NCI-H2227 (cell line): ENCODE results near the gene METTL23.
A peak's percentile ranks its signal among the peaks of the same experiment; 100 is the strongest.
"Not testable (repeated sequence)": the region's sequence is repeated elsewhere in the genome, so short reads cannot be mapped to it uniquely, and the experiment has no call there.

Experiments
- DNase-seq: peaks from one replicate; lab custom pipeline; 2025; ENCODE audit not compliant: unreplicated experiment; lab: John Stamatoyannopoulos, UW

Gene METTL23

GRCh38 chr17:76734080-76734840, 7.6 kb downstream of the METTL23 start:
- no peak for DNase-seq

- no peak for DNase-seq
These were observed 8.4 kb downstream of the METTL23 start for GRCh38 chr17:76735006-76735405.

- no peak for DNase-seq
These were observed 9.1 kb downstream of the METTL23 start for GRCh38 chr17:76735586-76736348.

GRCh38 chr17:76736349-76737081, 9.9 kb downstream of the METTL23 start:
- DNase-seq, result peak; percentile 86

- peak; percentile 99 for DNase-seq
These were observed 10.5 kb downstream of the METTL23 start, which contains the start of gene SRSF2 for GRCh38 chr17:76737082-76737675. Gene SRSF2 (minus strand): TSS chr17:76737331. CDS start chr17:76737160, 171 bp downstream.

- DNase-seq, result peak; percentile 97
These were observed 11.2 kb downstream of the METTL23 start, which contains the start of gene MFSD11 for GRCh38 chr17:76737676-76738467. Gene MFSD11 (plus strand): TSS chr17:76738119. CDS start chr17:76738353, 234 bp downstream.

- DNase-seq, result no peak
These were observed 11.8 kb downstream of the METTL23 start for GRCh38 chr17:76738468-76738850.

- DNase-seq, result not testable (repeated sequence)
These were observed 13.0 kb downstream of the METTL23 start for GRCh38 chr17:76739568-76740115.

GRCh38 chr17:76740329-76741118, 13.9 kb downstream of the METTL23 start:
- no peak for DNase-seq

GRCh38 chr17:76742958-76743357, 16.3 kb downstream of the METTL23 start:
- no peak for DNase-seq

GRCh38 chr17:76744747-76745146, 18.1 kb downstream of the METTL23 start:
- DNase-seq, result no peak

- DNase-seq, result not testable (repeated sequence)
These were observed 19.1 kb downstream of the METTL23 start for GRCh38 chr17:76745785-76746184.

- DNase-seq, result no peak
These were observed 21.2 kb downstream of the METTL23 start for GRCh38 chr17:76747716-76748363.

GRCh38 chr17:76748657-76749056, 22.0 kb downstream of the METTL23 start:
- no peak for DNase-seq

- no peak for DNase-seq
These were observed 24.9 kb downstream of the METTL23 start for GRCh38 chr17:76751416-76751993.

- DNase-seq, result no peak
These were observed 25.4 kb downstream of the METTL23 start for GRCh38 chr17:76752006-76752405.

GRCh38 chr17:76753061-76753961, 26.7 kb downstream of the METTL23 start:
- DNase-seq, result no peak
